K562 (cell line): ENCODE data around the gene ZSCAN21. TPM values are rescaled to one million over a fixed set of nuclear protein-coding genes. Genes with fewer than 3 reads are reported as not detected.
A peak's percentile ranks its signal among the peaks of the same experiment; 100 is the strongest.

Experiments used
- CHD2 ChIP-seq: IDR thresholded peaks from 2 replicates; pipeline ENCODE4 v1.6.1; 2011; ENCODE audit warnings: low read depth, low read length
- CSDE1 ChIP-seq, 2 experiments: fragments of 450-650 bp; IDR thresholded peaks; 2 replicates each; pipeline ENCODE4 v1.6.1; 2016; ENCODE audit warnings: mild to moderate bottlenecking in 1 of 2
- DIDO1 ChIP-seq: fragments of 450-650 bp; IDR thresholded peaks from 2 replicates; pipeline ENCODE4 v1.6.1; 2016; ENCODE audit warnings: low read depth, missing biosample characterization, missing genetic modification characterization
- E2F6 ChIP-seq, 2 experiments: IDR thresholded peaks; 2 replicates each; pipeline ENCODE4 v1.6.1; 2011; ENCODE audit warnings: borderline replicate concordance in 1 of 2, control low read depth in 1 of 2, low read depth in 1 of 2, low read length in 1 of 2, mild to moderate bottlenecking in 1 of 2, mixed read lengths in 1 of 2, moderate library complexity in 1 of 2; ENCODE audit not compliant: insufficient read depth in 1 of 2, insufficient read length in 1 of 2, poor library complexity in 1 of 2, severe bottlenecking in 1 of 2; ENCODE audit errors: extremely low read depth in 1 of 2
- ESRRA ChIP-seq: fragments of 450-650 bp; IDR thresholded peaks from 2 replicates; pipeline ENCODE4 v1.6.1; 2014; ENCODE audit warnings: low read depth, mild to moderate bottlenecking, moderate library complexity, borderline replicate concordance
- FOXJ3 ChIP-seq: sonication (generic); formaldehyde crosslinking; IDR thresholded peaks from 2 replicates; pipeline ENCODE4 v1.4.0; 2020; ENCODE audit warnings: mild to moderate bottlenecking, missing genetic modification reagents
- HNRNPLL ChIP-seq: fragments of 200-400 bp; formaldehyde crosslinking; IDR thresholded peaks from 2 replicates; pipeline ENCODE4 v1.6.1; 2017; ENCODE audit warnings: low read length, low read depth, mild to moderate bottlenecking; ENCODE audit not compliant: poor library complexity, severe bottlenecking
- MITF ChIP-seq: IDR thresholded peaks from 2 replicates; pipeline ENCODE4 v1.6.1; 2014; ENCODE audit warnings: antibody characterized with exemption
- MYC ChIP-seq, 2 experiments: fragments of 250-450 bp in 1 of 2; sonication (Bioruptor Pico) in 1 of 2; IDR thresholded peaks; 2 replicates each; pipeline versions ENCODE4 v1.5.1 to v1.6.1; 2012 to 2021; ENCODE audit warnings: low read depth in 2 of 2, borderline replicate concordance in 1 of 2, improper control_type of control experiment in 1 of 2, low read length in 1 of 2, mild to moderate bottlenecking in 1 of 2, moderate library complexity in 1 of 2
- NCOA4 ChIP-seq: fragments of 450-650 bp; IDR thresholded peaks from 2 replicates; pipeline ENCODE4 v1.6.1; 2018; ENCODE audit warnings: mild to moderate bottlenecking; ENCODE audit not compliant: partially characterized antibody
- NFYB ChIP-seq: IDR thresholded peaks from 2 replicates; pipeline ENCODE4 v1.6.1; 2011; ENCODE audit warnings: mild to moderate bottlenecking, moderate library complexity; ENCODE audit not compliant: insufficient read length; ENCODE audit errors: extremely low read depth
- SREBF1 ChIP-seq: fragments of 150-350 bp; IDR thresholded peaks from 2 replicates; pipeline ENCODE4 v1.6.1; 2014; ENCODE audit warnings: antibody characterized with exemption, low read depth, low read length, borderline replicate concordance
- VEZF1 ChIP-seq: fragments of 200-800 bp; sonication (Bioruptor generic); IDR thresholded peaks from 2 replicates; pipeline ENCODE4 v1.6.1; 2017; ENCODE audit warnings: missing genetic modification characterization, missing compliant biosample characterization
- ZNF263 ChIP-seq: sonication (generic); formaldehyde crosslinking; IDR thresholded peaks from 2 replicates; pipeline ENCODE4 v1.8.0; 2022; ENCODE audit warnings: mild to moderate bottlenecking, missing genetic modification reagents, borderline replicate concordance
- ZNF280B ChIP-seq: fragments of 250-450 bp; sonication (Bioruptor Pico); IDR thresholded peaks from 2 replicates; pipeline ENCODE4 v1.5.1; 2021; ENCODE audit warnings: mild to moderate bottlenecking
- ZNF655 ChIP-seq: fragments of 250-450 bp; sonication (Bioruptor Pico); IDR thresholded peaks from 2 replicates; pipeline ENCODE4 v1.5.0; 2021
- polyA plus RNA-seq, 8 experiments: library from polyadenylated mRNA; depleted of rRNA in 4 of 8; stranded (reverse) in 5 of 8; unstranded in 3 of 8; fragments of >200 nt; fragmentation: Nextera tagmentation in 2 of 8; fragmentation: Illumina TruSeq in 1 of 8; extraction: Ambion mirVana in 2 of 8; extraction: Trizol in 1 of 8; gene quantifications; 2 replicates each; pipeline versions ENCODE4 v1.2.1 to v1.2.3, GENCODE V29; 2011 to 2014; ENCODE audit warnings: inconsistent platforms in 1 of 8, missing spikeins in 1 of 8
- total RNA-seq, 7 experiments: library from RNA; depleted of rRNA in 6 of 7; stranded (reverse); fragments of >200 nt in 6 of 7; fragmentation: Illumina TruSeq in 2 of 7; extraction: Trizol in 2 of 7; gene quantifications; 2 replicates each; pipeline versions ENCODE4 v1.2.1 to v1.2.3, GENCODE V29; 2011 to 2021; ENCODE audit warnings: low replicate concordance in 1 of 7

The ZSCAN21 gene
- total and polyA plus RNA-seq, 9 of the 15 experiments (the other 6 are each of a cell fraction or from before 2014, with no cell fraction given), result 5.9 to 15.5 (median 13.2) TPM

- TF ChIP-seq ZNF280B (CRISPR knock-in tag), result peak; percentile 47
- no peak for TF ChIP-seq ZNF263 (CRISPR knock-in tag)
- TF ChIP-seq CSDE1 (IDR thresholded peaks at IDR 0.05), result no peak
- TF ChIP-seq ZNF655 (CRISPR knock-in tag), result no peak
- TF ChIP-seq FOXJ3 (CRISPR knock-in tag), result no peak
- no peak for TF ChIP-seq NCOA4
- TF ChIP-seq VEZF1 (CRISPR knock-in tag), result 0 out of 2 replicates have a peak, but pooled peaks have one; percentile 17
- TF ChIP-seq ESRRA, result no peak
- peak in 1 of 2 experiments; percentile 42 for TF ChIP-seq E2F6 (IDR thresholded peaks at IDR 0.05; ENCODE audit: borderline replicate concordance in 1 of 2, extremely low read depth in 1 of 2, insufficient read depth in 1 of 2, insufficient read length in 1 of 2, low read depth in 1 of 2, low read length in 1 of 2, poor library complexity in 1 of 2, severe bottlenecking in 1 of 2)
- no peak for TF ChIP-seq MYC (IDR thresholded peaks at IDR 0.05; ENCODE audit: low read depth, low read length)
- no peak for TF ChIP-seq MYC (CRISPR knock-in tag; IDR thresholded peaks at IDR 0.05; ENCODE audit: borderline replicate concordance, low read depth)
- no peak for TF ChIP-seq HNRNPLL
- TF ChIP-seq NFYB, result no peak
- no peak for TF ChIP-seq MITF
- TF ChIP-seq CHD2, result no peak
- TF ChIP-seq DIDO1 (tag), result no peak
- no peak for TF ChIP-seq SREBF1
These were observed 21.6 kb downstream of the ZSCAN21 start (continued) for GRCh38 chr7:100071018-100071723.
